GM19452 (cell line): Measurements from ENCODE around the gene HYAL1.
"Not testable (repeated sequence)": the region's sequence is repeated elsewhere in the genome, so short reads cannot be mapped to it uniquely, and the experiment has no call there.

Experiments used
- ATAC-seq: cut with Tn5 transposase; IDR thresholded peaks from one replicate; pipeline ENCODE4 v1.9.1; 2021; ENCODE audit not compliant: unreplicated experiment

HYAL1 gene

DNA sequence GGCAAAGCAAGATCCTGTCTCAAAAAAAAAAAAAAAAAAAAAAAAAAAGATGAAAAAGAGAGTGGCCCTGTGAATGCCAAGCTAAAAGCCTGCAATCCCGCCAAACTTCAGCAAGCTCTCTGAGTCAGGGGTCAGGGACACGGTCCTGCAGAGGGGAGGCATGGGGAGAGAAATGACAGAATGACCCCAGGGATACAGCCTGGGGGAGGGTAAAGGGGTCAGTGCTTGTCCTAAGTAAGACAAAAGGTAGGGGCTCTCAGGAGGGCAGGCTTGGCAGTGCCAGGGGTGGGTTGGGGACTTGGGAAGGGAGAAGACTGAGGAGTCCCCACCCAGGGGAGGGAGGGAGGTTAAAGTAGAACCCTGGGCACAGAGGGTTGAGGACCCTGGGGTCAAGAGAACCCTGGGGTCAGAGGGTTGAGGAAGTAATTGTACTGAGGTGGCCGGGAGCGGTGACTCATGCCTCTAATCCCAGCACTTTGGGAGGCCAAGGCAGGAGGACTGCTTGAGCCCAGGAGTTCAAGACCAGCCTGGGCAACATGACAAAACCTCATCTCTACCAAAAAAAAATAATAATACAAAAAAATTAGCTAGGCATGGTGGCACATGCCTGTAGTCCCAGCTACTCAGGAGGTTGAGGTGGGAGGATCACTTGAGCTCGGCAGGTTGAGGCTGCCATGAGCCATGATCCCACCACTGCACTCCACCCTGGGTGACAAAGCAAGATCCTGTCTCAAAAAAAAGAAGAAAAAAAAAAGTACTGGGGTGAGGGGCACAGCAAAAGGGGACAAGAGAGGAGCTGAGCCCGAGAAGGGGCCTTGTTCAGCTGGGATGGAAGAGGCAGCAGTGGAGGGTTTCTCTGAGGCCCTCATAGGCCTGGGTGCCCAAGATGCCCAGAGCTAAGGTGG, 39.6 kb downstream of the HYAL1 start:
- no peak for ATAC-seq

DNA sequence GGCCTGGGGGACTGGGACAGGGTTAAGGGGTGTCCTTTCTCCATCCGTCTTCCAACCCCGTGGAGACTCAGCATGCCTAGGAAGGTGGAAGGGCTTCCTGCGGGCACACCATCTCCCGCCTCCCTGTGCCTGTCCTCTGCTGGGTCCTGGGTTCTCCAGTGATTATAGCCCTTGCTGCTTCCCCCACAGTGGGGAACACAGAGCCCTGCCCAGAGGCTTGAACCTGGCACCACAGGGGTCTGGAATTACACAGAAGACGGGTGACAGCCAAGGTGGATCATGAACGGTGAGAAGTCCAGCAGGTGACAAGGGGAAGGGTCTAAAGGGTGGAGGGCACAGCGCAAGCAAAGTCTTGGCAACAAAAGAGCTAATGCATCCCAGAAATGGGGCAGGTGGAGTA, 40.6 kb downstream of the HYAL1 start:
- no peak for ATAC-seq

DNA sequence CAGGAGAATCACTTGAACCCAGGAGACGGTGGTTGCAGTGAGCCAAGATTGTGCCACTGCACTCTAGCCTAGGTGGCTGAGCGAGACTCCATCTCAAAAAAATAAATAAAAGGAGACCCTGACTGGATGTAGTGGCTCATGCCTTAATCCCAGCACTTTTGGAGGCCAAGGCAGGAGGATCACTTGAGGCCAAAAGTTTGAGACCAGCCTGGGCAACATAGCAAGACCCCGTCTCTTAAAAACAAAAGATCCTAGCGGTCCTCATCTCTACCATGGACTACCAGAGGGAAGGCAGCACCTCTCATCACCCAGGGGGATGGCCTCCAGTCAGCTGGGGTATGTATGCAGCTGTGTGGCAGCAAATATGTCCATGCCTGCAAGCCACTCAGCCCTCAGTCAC, 41.2 kb downstream of the HYAL1 start:
- not testable (repeated sequence) for ATAC-seq

GRCh38 chr3:50261505-50261904, 41.9 kb downstream of the HYAL1 start:
- no peak for ATAC-seq

- ATAC-seq: no peak
Observed at GRCh38 chr3:50260942-50261441, 42.4 kb downstream of the HYAL1 start.

- peak; percentile 88 for ATAC-seq
Observed at GRCh38 chr3:50260027-50260941, 43.1 kb downstream of the HYAL1 start.

- ATAC-seq: peak; percentile 20
Observed at GRCh38 chr3:50259432-50260026, 43.8 kb downstream of the HYAL1 start.

- no peak for ATAC-seq
Observed at GRCh38 chr3:50258979-50259378, 44.4 kb downstream of the HYAL1 start.

DNA sequence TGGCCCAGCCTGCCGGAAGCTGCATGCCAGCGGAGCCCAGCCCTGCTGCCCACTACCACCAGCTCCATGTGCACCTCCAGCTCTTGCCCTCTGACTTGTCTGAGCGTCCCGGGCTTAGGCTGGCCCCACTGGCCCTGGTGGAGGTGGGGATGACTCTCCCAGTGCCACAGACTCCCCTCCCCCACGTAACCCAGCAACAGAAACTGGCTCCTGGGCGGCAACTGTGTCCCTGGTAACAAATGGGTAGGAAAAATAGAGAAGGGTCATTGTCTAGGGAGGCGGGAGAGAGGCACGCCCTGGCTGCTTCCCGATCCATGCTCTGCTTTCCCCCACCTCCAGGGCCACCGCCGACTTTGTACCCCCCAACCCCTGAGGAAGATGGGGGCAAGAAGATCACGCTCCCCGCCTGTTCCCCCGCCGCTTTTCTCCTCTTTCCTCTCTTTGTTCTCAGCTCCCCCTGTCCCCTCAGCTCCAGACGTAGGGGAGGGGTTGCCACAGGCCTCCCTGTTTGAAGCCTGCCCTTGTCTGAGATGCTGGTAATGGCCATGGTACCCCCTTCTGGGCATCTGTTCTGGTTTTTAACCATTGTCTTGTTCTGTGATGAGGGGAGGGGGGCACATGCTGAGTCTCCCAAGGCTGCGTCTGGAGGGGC, 45.2 kb downstream of the HYAL1 start:
- no peak for ATAC-seq

DNA sequence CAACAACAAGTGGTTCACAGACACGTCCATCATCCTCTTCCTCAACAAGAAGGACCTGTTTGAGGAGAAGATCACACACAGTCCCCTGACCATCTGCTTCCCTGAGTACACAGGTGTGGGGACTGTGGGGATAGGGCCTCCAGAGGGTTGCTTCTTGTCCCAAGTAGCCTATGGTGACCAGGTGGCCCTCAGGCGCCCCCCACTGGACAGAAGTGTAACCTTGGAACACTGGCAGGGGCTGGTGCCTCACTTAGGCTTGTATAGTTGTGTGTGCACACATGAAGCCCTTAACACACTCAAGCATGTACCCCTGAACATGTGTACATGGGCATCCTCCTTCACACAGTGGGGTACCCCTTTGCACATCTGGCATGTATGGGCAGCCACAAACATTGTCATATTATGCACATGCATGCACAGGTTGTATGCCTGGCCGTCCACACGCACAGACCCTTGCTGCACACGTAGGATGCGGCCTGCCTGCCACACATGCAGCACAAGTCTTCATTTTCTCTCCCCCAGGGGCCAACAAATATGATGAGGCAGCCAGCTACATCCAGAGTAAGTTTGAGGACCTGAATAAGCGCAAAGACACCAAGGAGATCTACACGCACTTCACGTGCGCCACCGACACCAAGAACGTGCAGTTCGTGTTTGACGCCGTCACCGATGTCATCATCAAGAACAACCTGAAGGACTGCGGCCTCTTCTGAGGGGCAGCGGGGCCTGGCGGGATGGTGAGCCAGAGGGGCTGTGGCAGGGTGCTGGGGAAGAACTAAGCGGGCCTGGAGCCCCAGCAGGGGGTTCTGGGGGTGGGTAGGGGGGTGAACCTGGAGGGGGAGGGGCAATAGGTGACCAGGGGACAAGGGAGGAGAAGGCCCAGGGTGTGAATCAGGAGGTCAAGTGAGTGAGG, 46.1 kb downstream of the HYAL1 start:
- no peak for ATAC-seq

- ATAC-seq: no peak
Observed at GRCh38 chr3:50255251-50255615, 48.1 kb downstream of the HYAL1 start.

DNA sequence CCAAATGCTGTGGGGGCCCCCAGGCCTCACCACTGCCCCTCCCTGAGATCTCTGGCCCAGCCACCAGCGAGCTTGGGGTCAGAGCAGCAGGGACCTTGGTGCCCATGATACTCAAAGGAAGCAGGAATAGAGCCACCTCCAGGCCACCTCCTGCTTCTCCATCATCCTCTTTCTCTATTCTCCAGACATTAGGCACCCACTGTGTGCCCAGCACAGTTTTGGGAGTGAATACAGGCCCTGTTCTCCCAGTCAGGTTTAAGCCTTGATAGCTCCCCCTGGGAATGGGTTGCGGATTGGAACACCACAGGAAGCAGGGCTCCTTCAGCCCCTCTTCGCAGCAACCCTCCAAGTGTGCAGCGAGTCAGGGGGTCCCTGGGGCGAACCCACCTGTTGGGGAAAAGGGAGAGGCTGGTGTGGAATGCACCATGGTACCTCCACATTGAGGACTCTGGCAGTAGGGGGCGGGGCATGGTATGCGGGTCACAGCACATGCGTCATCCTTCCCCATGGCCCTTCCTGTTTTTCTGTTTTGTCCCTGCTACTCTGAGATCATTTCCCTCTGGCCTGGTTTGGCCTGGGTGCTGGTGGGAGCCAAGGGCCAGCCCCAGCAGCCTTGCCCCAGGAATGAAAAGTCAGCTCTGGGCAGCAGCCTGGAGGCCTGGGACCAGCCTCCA, 48.7 kb downstream of the HYAL1 start:
- ATAC-seq: no peak

- ATAC-seq: no peak
Observed at GRCh38 chr3:50251220-50251619, 52.2 kb downstream of the HYAL1 start.

GRCh38 chr3:50250514-50250913, 52.9 kb downstream of the HYAL1 start:
- no peak for ATAC-seq
